Iris pigment epithelial cell (primary cell): ENCODE measurements around the gene TUT4.
A peak's percentile ranks its signal among the peaks of the same experiment; 100 is the strongest.

Source experiments
- DNase-seq: peaks from one replicate; pipeline ENCODE4 v3.0.0-alpha.2; 2011; ENCODE audit warnings: low read depth

TUT4 gene

GRCh38 chr1:52574594-52574993 lies 21.7 kb upstream of the TUT4 start:
- DNase-seq, result peak; percentile 99

- no peak for DNase-seq
These were observed 19.5 kb upstream of the TUT4 start for GRCh38 chr1:52572387-52572786.

GRCh38 chr1:52571783-52572182 lies 18.9 kb upstream of the TUT4 start:
- peak; percentile 38 for DNase-seq

GRCh38 chr1:52569449-52570210 lies 16.7 kb upstream of the TUT4 start:
- DNase-seq, result no peak

- peak; percentile 27 for DNase-seq
These were observed 15.1 kb upstream of the TUT4 start for GRCh38 chr1:52567943-52568342.

GRCh38 chr1:52562766-52563165 lies 9.9 kb upstream of the TUT4 start:
- no peak for DNase-seq

GRCh38 chr1:52559875-52560274 lies 7.0 kb upstream of the TUT4 start:
- no peak for DNase-seq

- no peak for DNase-seq
These were observed 6.0 kb upstream of the TUT4 start for GRCh38 chr1:52558941-52559340.

GRCh38 chr1:52556641-52557360 lies 3.9 kb upstream of the TUT4 start:
- no peak for DNase-seq

GRCh38 chr1:52554756-52555155 lies 1.9 kb upstream of the TUT4 start:
- DNase-seq, result peak; percentile 28

GRCh38 chr1:52554267-52554640 lies 1.4 kb upstream of the TUT4 start:
- no peak for DNase-seq

GRCh38 chr1:52553362-52554266 lies 722 bp upstream of the TUT4 start:
- DNase-seq, result peak; percentile 88

GRCh38 chr1:52552236-52552504 lies 722 bp downstream of the TUT4 start:
- peak; percentile 90 for DNase-seq

- peak; percentile 55 for DNase-seq
These were observed 1.2 kb downstream of the TUT4 start for GRCh38 chr1:52551507-52552235.

GRCh38 chr1:52550447-52550846 lies 2.4 kb downstream of the TUT4 start:
- DNase-seq, result no peak

- DNase-seq, result no peak
These were observed 3.6 kb downstream of the TUT4 start for GRCh38 chr1:52549267-52549666.

- DNase-seq, result no peak
These were observed 6.0 kb downstream of the TUT4 start for GRCh38 chr1:52546852-52547251.

- DNase-seq, result peak; percentile 49
These were observed 8.0 kb downstream of the TUT4 start for GRCh38 chr1:52544665-52545525.

GRCh38 chr1:52542085-52542688 lies 10.7 kb downstream of the TUT4 start:
- DNase-seq, result no peak

- peak; percentile 81 for DNase-seq
These were observed 17.7 kb downstream of the TUT4 start for GRCh38 chr1:52534928-52535764.
